ENCODE data around the gene SPIN1.

SPIN1 gene

GRCh38 chr9:88436379-88436778, 48.1 kb downstream of the SPIN1 start:
- DNase-seq (ENCODE audit: low spot score) = no peak

- no peak for DNase-seq (ENCODE audit: low spot score)
Observed at GRCh38 chr9:88437210-88438146, 49.2 kb downstream of the SPIN1 start.

GRCh38 chr9:88438811-88439210, 50.6 kb downstream of the SPIN1 start:
- DNase-seq (ENCODE audit: low spot score) = no peak

- no peak for DNase-seq (ENCODE audit: low spot score)
Observed at GRCh38 chr9:88441301-88442007, 53.2 kb downstream of the SPIN1 start.

- no peak for DNase-seq (ENCODE audit: low spot score)
Observed at GRCh38 chr9:88443480-88444113, 55.4 kb downstream of the SPIN1 start.

- DNase-seq (ENCODE audit: low spot score) = no peak
Observed at GRCh38 chr9:88446728-88447127, 58.5 kb downstream of the SPIN1 start.

- no peak for DNase-seq (ENCODE audit: low spot score)
Observed at GRCh38 chr9:88447431-88447830, 59.2 kb downstream of the SPIN1 start.

- no peak for DNase-seq (ENCODE audit: low spot score)
Observed at GRCh38 chr9:88451160-88451559, 62.9 kb downstream of the SPIN1 start.

- peak; percentile 37 for DNase-seq (ENCODE audit: low spot score)
Observed at GRCh38 chr9:88458716-88459465, 70.6 kb downstream of the SPIN1 start.

GRCh38 chr9:88460587-88461332, 72.5 kb downstream of the SPIN1 start:
- DNase-seq (ENCODE audit: low spot score) = peak; percentile 66

- peak; percentile 82 for DNase-seq (ENCODE audit: low spot score)
Observed at GRCh38 chr9:88462191-88462590, 73.9 kb downstream of the SPIN1 start.

- peak; percentile 30 for DNase-seq (ENCODE audit: low spot score)
Observed at GRCh38 chr9:88464851-88465250, 76.6 kb downstream of the SPIN1 start.

- DNase-seq (ENCODE audit: low spot score) = no peak
Observed at GRCh38 chr9:88468226-88468625, 80.0 kb downstream of the SPIN1 start.

- DNase-seq (ENCODE audit: low spot score) = peak; percentile 87
Observed at GRCh38 chr9:88476491-88477271, 88.4 kb downstream of the SPIN1 start.

GRCh38 chr9:88477300-88477751, 89.1 kb downstream of the SPIN1 start:
- peak; percentile 97 for DNase-seq (ENCODE audit: low spot score)

GRCh38 chr9:88478246-88478645, 90.0 kb downstream of the SPIN1 start:
- DNase-seq (ENCODE audit: low spot score) = no peak

GRCh38 chr9:88481933-88482332, 93.7 kb downstream of the SPIN1 start:
- no peak for DNase-seq (ENCODE audit: low spot score)

- DNase-seq (ENCODE audit: low spot score) = no peak
Observed at GRCh38 chr9:88488166-88488565, 99.9 kb downstream of the SPIN1 start.

GRCh38 chr9:88494983-88495721, 106.9 kb downstream of the SPIN1 start:
- DNase-seq (ENCODE audit: low spot score) = no peak

- DNase-seq (ENCODE audit: low spot score) = no peak
Observed at GRCh38 chr9:88497224-88497623, 109.0 kb downstream of the SPIN1 start.

Measured in kidney tubule cell (primary cell).